Activated CD8-positive, alpha-beta memory T cell treated with anti-CD3 and anti-CD28 coated beads for 1 hour (primary cell): ENCODE results near the gene UTY.

ENCODE experiments used
- DNase-seq, 2 donors: peaks; one replicate each; pipeline ENCODE4 v3.0.0-alpha.2; 2020; ENCODE audit warnings: low read depth in 1 of 2; ENCODE audit errors: extremely low read depth in 1 of 2

Gene UTY

GRCh38 chrY:13479828-13480227, at the start of gene UTY:
Gene UTY, minus strand, starts transcription at chrY:13480033. Its CDS starts 368 bp downstream, at chrY:13479665.
- DNase-seq: peak in 1 of 2 donors; percentile 39

GRCh38 chrY:13520474-13520873, 40.6 kb upstream of the UTY start:
- no peak for DNase-seq

- DNase-seq: no peak
Observed at GRCh38 chrY:13501215-13501614, 21.4 kb upstream of the UTY start.

DNA sequence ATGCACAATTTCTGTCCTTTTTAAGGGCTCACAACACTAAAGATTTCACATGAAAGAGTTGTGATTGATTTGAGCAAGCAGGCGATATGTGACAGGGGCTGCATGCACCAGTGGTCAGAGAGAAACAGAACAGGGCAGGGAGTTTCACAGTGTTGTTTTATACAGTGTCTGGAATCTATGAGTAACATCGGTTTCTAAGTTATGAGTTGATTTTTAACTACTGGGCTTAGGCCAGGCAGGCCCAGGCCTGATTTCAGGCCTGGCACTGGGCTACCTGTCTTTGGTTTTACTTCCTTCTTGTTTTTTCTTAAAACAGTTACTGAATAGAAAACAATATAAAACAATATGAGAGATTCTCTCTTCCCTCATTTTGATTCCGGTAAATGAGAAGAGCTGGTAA, 13.9 kb upstream of the UTY start:
- DNase-seq: no peak

- no peak for DNase-seq
Observed at GRCh38 chrY:13492408-13492807, 12.6 kb upstream of the UTY start.

GRCh38 chrY:13488738-13489137, 8.9 kb upstream of the UTY start:
- DNase-seq: no peak

GRCh38 chrY:13479121-13479711, 617 bp downstream of the UTY start:
- DNase-seq: peak in 1 of 2 donors; percentile 42

GRCh38 chrY:13478126-13478785, 1.6 kb downstream of the UTY start:
- DNase-seq: peak in 1 of 2 donors; percentile 8

DNA sequence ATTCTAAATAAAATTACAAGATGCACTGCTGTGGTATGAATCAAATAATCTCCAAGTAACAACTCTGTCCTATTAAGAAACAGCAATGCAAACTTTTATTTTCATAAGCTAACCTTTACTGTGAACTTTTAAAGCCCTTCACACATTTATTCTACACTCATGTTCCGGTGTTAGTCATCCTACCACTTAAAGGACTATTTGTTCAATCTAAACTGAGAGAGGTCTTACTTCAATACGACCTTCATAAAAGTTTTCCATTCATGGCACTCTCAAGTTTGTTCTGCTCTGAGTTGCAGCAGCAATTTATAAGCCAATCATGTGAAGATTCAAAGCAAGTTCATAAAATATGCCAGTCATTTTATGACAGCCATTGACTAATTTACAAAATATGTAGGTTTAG, 4.8 kb downstream of the UTY start:
- DNase-seq: no peak

- no peak for DNase-seq
Observed at GRCh38 chrY:13451572-13451971, 28.3 kb downstream of the UTY start.

DNA sequence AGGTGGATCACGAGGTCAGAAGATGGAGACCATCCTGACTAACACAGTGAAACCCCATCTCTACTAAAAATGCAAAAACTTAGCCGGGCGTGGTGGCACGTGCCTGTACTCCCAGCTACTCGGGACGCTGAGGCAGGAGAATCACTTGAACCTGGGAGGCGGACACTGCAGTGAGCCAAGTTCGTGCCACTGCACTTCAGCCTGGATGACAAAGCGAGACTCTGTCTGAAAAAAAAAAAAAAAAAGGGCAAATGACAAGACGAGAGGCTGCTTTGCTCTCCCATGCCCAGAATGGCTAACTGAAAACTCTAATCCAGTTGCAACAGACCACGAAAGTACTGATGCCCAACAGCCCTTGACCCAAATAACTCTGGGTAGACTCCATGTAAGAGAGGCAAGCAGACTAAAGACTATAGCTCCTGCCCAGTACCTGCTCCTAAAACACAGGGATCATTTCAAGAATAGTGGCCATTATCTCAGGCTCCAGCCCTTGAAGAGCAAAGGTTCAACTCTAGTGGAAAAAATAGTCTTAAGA, 29.2 kb downstream of the UTY start:
- no peak for DNase-seq

DNA sequence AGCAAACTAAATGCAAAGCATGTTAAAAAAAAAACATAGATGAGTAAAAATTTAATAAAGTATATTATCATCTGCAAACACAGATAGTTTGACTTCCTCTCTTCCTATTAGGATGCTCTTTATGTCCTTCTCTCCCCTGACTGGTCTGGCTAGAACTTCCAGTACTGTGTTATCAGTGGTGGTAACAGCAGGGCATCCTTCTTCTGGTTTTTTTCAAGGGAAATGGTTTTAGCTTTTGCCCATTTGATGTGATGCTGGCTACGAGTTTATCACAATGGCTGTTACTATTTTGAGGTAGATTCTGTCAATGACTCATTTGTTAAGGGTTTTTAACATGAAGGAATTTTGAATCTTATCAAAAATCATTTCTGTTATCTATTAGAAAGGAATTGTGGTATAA, 34.3 kb downstream of the UTY start:
- no peak for DNase-seq

DNA sequence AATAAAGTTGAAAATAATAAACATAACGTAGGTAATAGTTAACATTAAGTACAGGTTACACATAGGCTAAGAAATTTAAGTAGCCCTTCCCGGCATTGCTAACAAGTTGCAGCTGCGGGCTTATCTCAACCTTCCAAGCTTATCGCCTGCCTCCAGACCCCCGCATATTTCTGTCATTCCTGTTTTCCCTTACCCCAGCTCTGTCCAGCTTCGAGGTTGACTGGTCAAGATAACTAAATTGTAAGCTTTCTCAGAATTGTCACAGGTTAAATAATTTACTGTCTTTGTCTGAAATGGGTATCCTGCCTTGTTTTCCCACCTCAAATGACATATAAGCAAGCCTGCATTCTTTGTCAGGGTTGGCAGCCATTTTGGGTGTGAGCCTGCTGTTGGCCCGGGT, 36.7 kb downstream of the UTY start:
- no peak for DNase-seq

GRCh38 chrY:13440811-13441210, 39.0 kb downstream of the UTY start:
- DNase-seq: no peak

GRCh38 chrY:13435968-13436937, 43.6 kb downstream of the UTY start:
- peak in 1 of 2 donors; percentile 31 for DNase-seq

GRCh38 chrY:13435206-13435967, 44.4 kb downstream of the UTY start:
- no peak for DNase-seq

GRCh38 chrY:13432293-13433025, 47.4 kb downstream of the UTY start:
- no peak for DNase-seq

DNA sequence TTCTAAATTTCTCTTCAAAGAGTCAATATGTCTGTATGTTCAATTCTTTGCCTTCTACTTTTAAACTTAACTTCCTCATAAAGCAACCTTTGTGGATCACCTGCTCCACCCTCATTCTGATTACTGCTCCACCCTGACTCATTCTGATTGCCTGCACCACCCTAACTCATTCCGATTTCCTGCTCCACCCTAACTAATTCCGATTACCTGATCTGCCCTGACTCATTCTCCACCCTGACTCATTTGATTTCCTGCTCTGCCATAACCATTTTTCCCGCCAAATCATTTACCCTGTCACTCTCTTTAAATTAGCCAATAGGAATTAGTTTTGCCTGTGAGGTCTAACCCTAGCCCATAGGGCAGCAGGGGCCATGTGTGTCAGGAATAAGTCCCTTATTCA, 50.3 kb downstream of the UTY start:
- no peak for DNase-seq

DNA sequence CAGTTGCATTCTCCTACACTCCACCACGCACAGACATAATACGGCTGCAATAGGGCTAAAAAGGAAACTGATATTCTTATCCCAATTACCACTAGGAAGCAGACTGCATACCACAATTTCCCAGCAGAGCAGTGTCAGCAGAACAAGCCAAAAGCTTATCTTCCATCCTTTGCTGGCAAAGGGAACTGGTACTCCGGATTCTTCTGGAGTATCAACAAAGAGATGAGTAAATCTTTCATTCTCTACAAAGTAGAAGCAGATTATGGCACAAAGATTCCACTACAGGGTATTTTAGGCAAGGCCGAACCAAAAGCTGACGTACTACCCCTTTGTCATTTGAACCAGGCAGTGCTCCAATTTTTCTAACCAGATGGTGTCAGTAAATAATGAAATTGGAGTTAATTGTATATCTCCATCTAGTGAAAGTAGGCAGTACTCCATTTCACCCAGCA, 56.5 kb downstream of the UTY start:
- no peak for DNase-seq
